Fibroblast of gingiva (primary cell): Measurements from ENCODE around the gene PTPN9.
"Not testable (repeated sequence)": the region's sequence is repeated elsewhere in the genome, so short reads cannot be mapped to it uniquely, and the experiment has no call there.

Experiments
- DNase-seq: peaks from one replicate; pipeline ENCODE4 v3.0.0-alpha.2; 2011; ENCODE audit warnings: low read depth

PTPN9 gene

DNA sequence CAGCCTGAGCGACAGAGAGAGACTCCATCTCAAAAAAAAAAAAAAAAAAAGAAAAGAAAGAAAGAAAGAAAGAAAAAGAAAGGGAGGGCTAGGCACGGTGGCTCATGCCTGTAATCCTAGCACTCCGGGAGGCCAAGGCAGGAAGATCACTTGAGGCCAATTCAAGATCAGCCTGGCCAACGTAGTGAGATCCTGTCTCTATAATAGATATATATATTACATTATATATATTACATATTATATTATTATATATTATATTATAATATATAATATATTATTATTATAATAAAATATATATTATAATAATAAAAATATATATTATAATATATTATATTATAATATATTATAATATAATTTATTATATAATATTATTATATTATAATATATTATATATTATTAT lies 48.9 kb downstream of the PTPN9 start:
- no peak for DNase-seq

DNA sequence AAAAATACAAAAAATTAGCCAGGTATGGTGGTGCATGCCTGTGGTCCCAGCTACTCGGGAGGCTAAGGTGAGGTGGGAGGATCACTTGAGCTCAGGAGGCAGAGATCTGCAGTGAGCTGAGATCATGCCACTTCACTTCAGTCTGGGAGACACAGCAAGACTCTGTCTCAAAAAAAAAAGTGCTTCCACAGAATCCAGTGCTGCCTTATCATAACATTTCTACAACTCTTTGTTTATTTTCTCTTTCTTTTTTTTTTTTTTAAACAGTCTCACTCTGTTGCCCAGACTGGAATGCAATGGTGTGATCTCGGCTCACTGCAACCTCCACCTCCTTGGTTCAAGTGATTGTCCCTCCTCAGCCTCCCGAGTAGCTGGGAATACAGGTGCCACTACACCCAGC lies 53.4 kb downstream of the PTPN9 start:
- DNase-seq = not testable (repeated sequence)

DNA sequence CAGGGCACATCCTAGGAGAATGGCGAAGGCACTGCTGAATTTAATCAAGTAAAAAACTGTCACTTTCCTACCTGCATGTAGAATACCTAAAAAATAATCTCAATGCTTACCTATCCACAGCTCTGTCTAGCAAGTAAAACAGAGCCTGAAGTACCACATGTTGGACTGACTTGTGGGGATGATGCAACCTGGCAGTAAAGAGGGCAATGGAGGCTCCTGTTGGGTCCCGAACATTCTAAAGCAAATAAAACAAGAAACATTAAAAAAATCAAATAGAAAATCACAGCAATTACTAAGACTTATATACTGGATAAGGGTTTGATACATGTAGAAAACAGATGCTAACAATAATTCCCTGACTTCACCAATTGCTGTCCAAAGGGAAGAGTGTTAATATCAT lies 56.1 kb downstream of the PTPN9 start:
- DNase-seq = no peak

GRCh38 chr15:75517233-75517632 lies 61.9 kb downstream of the PTPN9 start:
- no peak for DNase-seq

DNA sequence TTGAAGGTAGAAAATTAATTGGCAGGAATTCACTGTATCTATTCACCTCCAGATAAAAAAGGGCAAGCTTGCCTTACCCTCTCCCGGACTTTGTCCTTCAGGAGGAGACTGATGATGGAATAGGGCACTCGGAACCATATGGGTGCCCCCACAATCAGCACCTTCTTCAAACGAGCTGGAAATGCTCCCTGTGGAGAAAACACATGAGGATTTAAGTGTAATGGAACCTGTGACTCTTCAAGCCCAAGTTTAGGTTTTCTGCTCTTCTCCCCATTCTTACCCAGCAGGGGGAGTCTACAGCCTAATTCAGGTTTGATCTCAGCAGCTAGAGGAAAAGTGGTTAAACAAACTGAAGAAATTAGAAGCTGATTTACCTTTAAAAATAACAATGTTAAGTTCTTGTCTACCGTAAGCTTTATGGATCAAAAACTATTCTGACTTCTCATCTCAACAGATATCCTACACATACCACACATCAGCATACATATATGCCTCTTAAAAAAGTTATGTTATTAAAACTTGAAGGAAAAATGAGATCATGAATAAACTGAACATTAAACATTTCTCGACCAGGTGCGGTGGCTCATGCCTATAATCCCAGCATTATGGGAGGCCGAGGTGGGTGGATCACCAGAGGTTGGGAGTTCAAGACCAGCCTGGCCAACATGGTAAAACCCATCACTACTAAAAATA lies 70.1 kb downstream of the PTPN9 start:
- peak; percentile 53 for DNase-seq

- DNase-seq = no peak
Measured at GRCh38 chr15:75502360-75502759, 76.8 kb downstream of the PTPN9 start.

GRCh38 chr15:75493732-75494131 lies 85.4 kb downstream of the PTPN9 start:
- no peak for DNase-seq

GRCh38 chr15:75483961-75484360 lies 95.2 kb downstream of the PTPN9 start:
- DNase-seq = no peak

- not testable (repeated sequence) for DNase-seq
Measured at GRCh38 chr15:75483556-75483955, 95.6 kb downstream of the PTPN9 start.

GRCh38 chr15:75483106-75483505 lies 96.0 kb downstream of the PTPN9 start:
- no peak for DNase-seq

- DNase-seq = not testable (repeated sequence)
Measured at GRCh38 chr15:75480463-75480862, 98.7 kb downstream of the PTPN9 start.

DNA sequence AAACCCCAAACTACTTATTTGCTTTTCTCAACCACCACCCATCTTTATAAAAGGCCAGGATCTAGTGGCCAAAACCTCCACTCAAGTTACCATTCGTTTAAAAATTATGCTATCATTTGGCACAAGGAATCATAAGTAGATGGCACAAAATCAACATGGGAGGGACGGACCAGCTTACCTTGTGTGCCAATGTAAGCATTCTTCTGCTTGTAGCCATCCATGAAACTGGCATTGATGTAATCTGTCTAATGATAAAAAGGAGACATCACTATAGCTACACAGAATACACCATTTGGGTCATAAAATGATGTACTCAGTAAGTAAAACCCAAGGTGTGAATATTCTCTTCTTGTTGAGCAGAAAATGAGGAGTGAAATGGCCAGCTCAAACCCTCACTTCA lies 99.4 kb downstream of the PTPN9 start:
- no peak for DNase-seq

- not testable (repeated sequence) for DNase-seq
Measured at GRCh38 chr15:75477094-75477493, 102.0 kb downstream of the PTPN9 start.

DNA sequence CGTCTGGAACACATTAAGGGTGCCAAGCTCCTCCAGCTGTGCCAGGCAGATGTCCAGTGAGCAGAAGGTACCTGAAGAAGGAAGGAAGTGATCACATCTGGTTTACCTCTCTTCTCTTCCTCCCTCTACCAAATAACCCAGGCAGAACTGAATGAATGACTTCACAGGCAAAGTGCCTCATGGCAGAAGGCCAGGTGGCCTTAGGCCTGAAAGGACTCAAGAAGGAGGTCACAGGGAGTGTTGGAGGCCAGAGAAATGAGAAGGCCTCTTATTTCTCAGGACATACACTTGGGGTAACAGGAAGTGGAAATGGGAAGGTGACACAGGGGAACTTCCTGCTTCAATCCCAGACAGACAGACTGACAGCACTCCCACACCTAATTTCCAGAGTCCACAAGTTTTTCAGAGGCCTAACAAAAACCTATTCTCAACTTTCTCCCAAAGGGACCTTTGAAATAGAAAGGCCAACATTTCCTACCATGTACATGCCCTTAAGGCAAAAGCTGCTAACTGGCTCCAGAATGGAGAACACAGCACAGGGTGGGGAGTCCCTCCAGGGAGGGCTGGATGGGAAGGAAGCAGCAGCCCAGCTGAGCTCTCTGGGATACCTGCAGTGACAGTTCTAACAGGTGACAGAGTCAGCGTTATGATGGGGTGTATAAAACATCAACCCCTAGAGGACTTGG lies 110.1 kb downstream of the PTPN9 start:
- DNase-seq = no peak

- no peak for DNase-seq
Measured at GRCh38 chr15:75460646-75461045, 118.5 kb downstream of the PTPN9 start.

GRCh38 chr15:75459581-75459980 lies 119.5 kb downstream of the PTPN9 start:
- no peak for DNase-seq

DNA sequence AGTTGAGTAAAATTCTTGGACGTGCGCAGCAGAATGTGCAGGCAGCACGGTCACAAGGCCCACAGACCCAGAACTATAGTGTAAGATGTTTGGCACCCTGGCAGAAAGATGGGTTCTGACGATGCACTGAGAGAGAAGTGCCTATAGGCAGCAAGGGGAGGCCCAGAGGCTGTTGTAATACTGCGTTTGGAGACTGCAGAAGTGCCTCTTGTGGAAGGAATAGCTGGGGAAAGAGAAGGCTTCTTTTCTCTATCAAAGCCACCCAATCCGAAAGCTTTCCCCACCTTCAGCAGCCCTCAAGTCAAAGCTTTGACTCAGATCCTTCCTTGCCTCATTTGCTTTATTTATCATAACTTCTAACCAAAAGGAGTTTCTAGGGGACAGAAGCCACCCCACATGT lies 122.4 kb downstream of the PTPN9 start:
- DNase-seq = peak; percentile 17

- DNase-seq = peak; percentile 47
Measured at GRCh38 chr15:75455982-75456531, 123.1 kb downstream of the PTPN9 start.

GRCh38 chr15:75455424-75455981 lies 123.6 kb downstream of the PTPN9 start:
- peak; percentile 77 for DNase-seq

DNA sequence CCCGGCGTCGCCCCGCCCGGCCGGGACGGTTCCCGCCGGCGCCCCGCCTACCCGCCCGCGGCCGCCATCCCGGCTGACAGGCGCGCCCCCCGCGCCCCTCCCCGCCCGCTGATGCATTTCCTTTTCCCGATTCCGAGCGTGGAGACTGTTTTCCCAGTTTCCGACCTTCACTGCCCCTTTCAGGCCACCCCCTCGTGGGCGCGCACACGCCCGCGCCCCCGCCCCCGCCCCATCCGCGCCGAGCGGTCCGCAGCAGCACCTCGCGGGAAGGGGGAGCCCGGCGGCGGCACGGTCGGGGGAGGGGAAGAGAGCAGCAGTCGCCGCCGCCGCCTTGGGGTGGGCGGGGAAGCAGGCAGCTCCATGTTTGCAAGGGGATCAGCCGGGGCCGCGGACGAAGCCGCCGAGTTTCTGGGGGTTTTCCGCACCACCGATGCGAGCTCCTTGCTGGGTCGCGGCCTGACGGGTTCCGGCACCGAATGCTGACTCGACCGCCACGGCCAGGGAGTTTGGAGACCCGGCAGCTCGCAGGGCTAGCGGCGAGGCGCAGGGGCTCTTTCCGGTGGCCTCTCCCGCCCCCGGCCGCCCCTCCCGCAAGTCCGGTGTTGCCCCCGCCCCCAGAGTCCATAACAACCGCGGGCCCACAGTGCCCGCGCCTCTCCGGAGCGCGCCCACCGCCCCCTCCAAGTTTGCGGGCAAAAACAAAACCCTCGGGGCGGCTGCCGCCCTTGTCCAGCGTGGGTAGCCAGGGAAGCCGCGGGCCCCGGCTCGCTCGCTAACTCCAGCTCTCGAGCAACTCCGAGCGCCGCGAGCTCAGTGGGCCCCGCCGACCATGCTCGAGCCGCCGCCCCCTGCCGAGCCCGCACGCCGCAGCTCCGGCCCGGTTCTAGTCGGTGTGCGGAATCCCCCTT lies 124.4 kb downstream of the PTPN9 start:
- DNase-seq = peak; percentile 14

DNA sequence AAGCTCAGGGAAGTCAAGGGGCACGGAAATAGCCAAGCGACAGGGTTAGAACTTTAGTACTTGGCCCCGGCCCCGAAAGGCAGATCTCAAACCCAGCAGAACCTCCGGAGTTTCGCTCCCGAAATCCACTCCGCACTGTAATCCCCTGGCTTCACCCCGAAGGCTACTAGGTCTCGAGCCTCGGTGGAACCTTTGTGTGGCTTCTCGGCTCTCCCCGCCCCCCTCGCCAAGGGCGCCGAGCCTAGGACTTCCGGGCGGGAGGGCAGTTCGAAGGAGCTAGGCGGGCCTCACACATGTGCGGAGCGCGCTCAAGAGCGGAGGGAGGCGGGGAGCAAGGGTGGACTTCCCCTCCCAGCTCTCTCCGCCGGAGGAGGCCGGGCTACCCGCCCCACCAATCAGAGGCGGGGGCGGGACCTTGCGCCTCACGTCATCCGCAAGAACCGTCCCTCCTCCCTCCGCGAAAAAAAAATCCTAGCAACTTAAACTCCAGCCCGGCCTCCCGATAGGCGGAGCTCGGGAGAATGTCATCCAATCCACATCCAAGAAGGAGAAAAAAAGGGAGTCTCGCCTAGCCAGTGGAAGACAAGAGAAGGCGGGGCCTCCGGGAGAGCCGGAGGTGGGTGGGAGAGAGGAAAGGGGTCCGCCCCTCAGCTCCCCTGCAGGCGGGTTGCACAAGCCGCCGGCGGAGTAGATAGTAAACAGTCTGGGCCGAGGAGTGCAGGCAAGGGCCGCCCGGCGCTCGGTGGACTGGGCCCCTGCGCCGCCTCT lies 125.2 kb downstream of the PTPN9 start:
- peak; percentile 100 for DNase-seq
